Fibroblast of villous mesenchyme (primary cell): ENCODE data around the gene RGS9BP. TPM values are rescaled to one million over a fixed set of nuclear protein-coding genes. Genes with fewer than 3 reads are reported as not detected.
"Not testable (repeated sequence)": the region's sequence is repeated elsewhere in the genome, so short reads cannot be mapped to it uniquely, and the experiment has no call there.

ENCODE experiments used
- DNase-seq: peaks from one replicate; pipeline ENCODE4 v3.0.0-alpha.2; 2010; ENCODE audit warnings: low read depth
- H3K4me3 ChIP-seq: 2 replicates; pipeline ENCODE4 v1.5.1; 2011; ENCODE audit warnings: low read depth, mild to moderate bottlenecking, low read length
- CTCF ChIP-seq: IDR thresholded peaks from 2 replicates; pipeline ENCODE4 v1.5.1; 2012; ENCODE audit warnings: low read depth, mild to moderate bottlenecking, low read length; ENCODE audit not compliant: insufficient read depth
- total RNA-seq: library from RNA; depleted of rRNA; stranded (reverse); fragments of >200 nt; gene quantifications from 2 replicates; pipeline ENCODE4 v1.2.3, GENCODE V29; 2012

RGS9BP gene
- total RNA-seq, 1 donor: 0.86 TPM

- no peak overlapping the region for H3K4me3 ChIP-seq
- no peak for TF ChIP-seq CTCF
- no peak for DNase-seq
Observed at GRCh38 chr19:32702010-32702409, 26.4 kb downstream of the RGS9BP start.

- H3K4me3 ChIP-seq, DNase-seq: not testable (repeated sequence)
Observed at GRCh38 chr19:32704006-32704405, 28.4 kb downstream of the RGS9BP start.

- TF ChIP-seq CTCF: no peak
- DNase-seq: no peak
- H3K4me3 ChIP-seq: no peak overlapping the region
Observed at GRCh38 chr19:32708457-32708856, 32.8 kb downstream of the RGS9BP start.

GRCh38 chr19:32709032-32709431, 33.4 kb downstream of the RGS9BP start:
- no peak for TF ChIP-seq CTCF
- DNase-seq: no peak

GRCh38 chr19:32711747-32712146, 36.1 kb downstream of the RGS9BP start:
- DNase-seq: no peak
- TF ChIP-seq CTCF: no peak
- no peak overlapping the region for H3K4me3 ChIP-seq

More at GRCh38 chr19:32709032-32709431, 33.4 kb downstream of the RGS9BP start:
- H3K4me3 ChIP-seq: no peak overlapping the region

- H3K4me3 ChIP-seq, DNase-seq: not testable (repeated sequence)
Observed at GRCh38 chr19:32716203-32716602, 40.6 kb downstream of the RGS9BP start.

GRCh38 chr19:32717496-32717895, 41.8 kb downstream of the RGS9BP start:
- no peak for TF ChIP-seq CTCF
- DNase-seq: no peak
- H3K4me3 ChIP-seq: no peak overlapping the region

- TF ChIP-seq CTCF: no peak
- H3K4me3 ChIP-seq: no peak overlapping the region
- no peak for DNase-seq
Observed at GRCh38 chr19:32718286-32718685, 42.6 kb downstream of the RGS9BP start.
